ENCODE results near the gene UTF1.

DNA sequence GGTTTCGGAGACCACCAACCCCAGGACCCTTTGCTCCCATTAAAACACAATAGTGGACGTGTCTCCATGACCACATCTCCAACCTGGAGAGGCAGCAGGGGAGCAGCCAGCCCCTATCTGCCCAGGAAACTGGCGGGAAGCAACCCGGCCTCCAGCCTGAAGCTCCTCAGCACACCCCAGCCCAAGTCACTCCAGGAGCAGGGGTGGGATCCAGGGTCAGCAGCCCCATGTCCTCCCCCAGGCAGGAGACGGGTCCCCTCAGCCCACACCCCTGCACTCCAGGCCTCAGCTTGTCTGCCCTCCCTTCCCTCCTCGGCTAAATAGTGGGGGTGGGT lies 46.0 kb downstream of the UTF1 start:
- TF ChIP-seq, protein P1, sequence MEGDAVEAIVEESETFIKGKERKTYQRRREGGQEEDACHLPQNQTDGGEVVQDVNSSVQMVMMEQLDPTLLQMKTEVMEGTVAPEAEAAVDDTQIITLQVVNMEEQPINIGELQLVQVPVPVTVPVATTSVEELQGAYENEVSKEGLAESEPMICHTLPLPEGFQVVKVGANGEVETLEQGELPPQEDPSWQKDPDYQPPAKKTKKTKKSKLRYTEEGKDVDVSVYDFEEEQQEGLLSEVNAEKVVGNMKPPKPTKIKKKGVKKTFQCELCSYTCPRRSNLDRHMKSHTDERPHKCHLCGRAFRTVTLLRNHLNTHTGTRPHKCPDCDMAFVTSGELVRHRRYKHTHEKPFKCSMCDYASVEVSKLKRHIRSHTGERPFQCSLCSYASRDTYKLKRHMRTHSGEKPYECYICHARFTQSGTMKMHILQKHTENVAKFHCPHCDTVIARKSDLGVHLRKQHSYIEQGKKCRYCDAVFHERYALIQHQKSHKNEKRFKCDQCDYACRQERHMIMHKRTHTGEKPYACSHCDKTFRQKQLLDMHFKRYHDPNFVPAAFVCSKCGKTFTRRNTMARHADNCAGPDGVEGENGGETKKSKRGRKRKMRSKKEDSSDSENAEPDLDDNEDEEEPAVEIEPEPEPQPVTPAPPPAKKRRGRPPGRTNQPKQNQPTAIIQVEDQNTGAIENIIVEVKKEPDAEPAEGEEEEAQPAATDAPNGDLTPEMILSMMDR (IDR thresholded peaks at IDR 0.05), result no peak
- no peak for TF ChIP-seq POLR2A (IDR thresholded peaks at IDR 0.05)
- no peak for TF ChIP-seq POLR2AphosphoS5 (IDR thresholded peaks at IDR 0.05)

Measured in prostate gland (tissue), 2 donors.